Adipocyte (in vitro differentiated cells): ENCODE data around the gene TRPV2.
"Not testable (repeated sequence)": the region's sequence is repeated elsewhere in the genome, so short reads cannot be mapped to it uniquely, and the experiment has no call there.

Source experiments
- DNase-seq: peaks from one replicate; pipeline ENCODE4 v3.0.0-alpha.2; 2015; ENCODE audit warnings: low read depth
- H3K27me3 ChIP-seq: replicated peaks from 2 replicates; pipeline ENCODE4 v1.7.0; 2013; ENCODE audit warnings: mild to moderate bottlenecking, low read length, moderate library complexity; ENCODE audit not compliant: control insufficient read depth, insufficient read depth
- H3K36me3 ChIP-seq: 2 replicates; pipeline ENCODE4 v1.7.0; 2013; ENCODE audit warnings: low read length, mild to moderate bottlenecking, moderate library complexity; ENCODE audit not compliant: control insufficient read depth, insufficient read depth, severe bottlenecking
- H3K4me1 ChIP-seq: 2 replicates; pipeline ENCODE4 v1.7.0; 2013; ENCODE audit warnings: mild to moderate bottlenecking, low read length, moderate library complexity; ENCODE audit not compliant: control insufficient read depth, insufficient read depth
- H3K4me3 ChIP-seq: 2 replicates; pipeline ENCODE4 v1.7.0; 2013; ENCODE audit warnings: mild to moderate bottlenecking, low read length, moderate library complexity
- H3K9ac ChIP-seq: 2 replicates; pipeline ENCODE4 v1.7.0; 2013; ENCODE audit warnings: mild to moderate bottlenecking, low read length, moderate library complexity
- H3K9me3 ChIP-seq: 2 replicates; pipeline ENCODE4 v1.7.0; 2013; ENCODE audit warnings: mild to moderate bottlenecking, low read length, moderate library complexity; ENCODE audit not compliant: control insufficient read depth

The TRPV2 gene

GRCh38 chr17:16448490-16448889 is 33.1 kb downstream of the TRPV2 start:
- H3K4me3 ChIP-seq, result no peak overlapping the region
- DNase-seq, result no peak
- no peak overlapping the region for H3K9ac ChIP-seq
- H3K9me3 ChIP-seq, result no peaks in the 10 kb centered on the region
- peaks cover 15% of the 10 kb centered on the region for H3K36me3 ChIP-seq
- no peaks in the 10 kb centered on the region for H3K27me3 ChIP-seq
- peaks cover 9% of the 10 kb centered on the region for H3K4me1 ChIP-seq

GRCh38 chr17:16449121-16449570 is 33.8 kb downstream of the TRPV2 start:
- Histone ChIP-seq H3K36me3 (peaks cover 9% of the 10 kb centered on the region), H3K27me3 (no peaks in the 10 kb centered on the region), H3K4me1 (peaks cover 2% of the 10 kb centered on the region), H3K9ac (no peak overlapping the region), H3K9me3 (no peaks in the 10 kb centered on the region), H3K4me3 (no peak overlapping the region)
- DNase-seq, result no peak

GRCh38 chr17:16450028-16450427 is 34.7 kb downstream of the TRPV2 start:
- Histone ChIP-seq H3K4me1 (no peaks in the 10 kb centered on the region), H3K4me3 (no peak overlapping the region), H3K36me3 (peaks cover 5% of the 10 kb centered on the region), H3K9ac (no peak overlapping the region), H3K9me3 (no peaks in the 10 kb centered on the region), H3K27me3 (no peaks in the 10 kb centered on the region)
- no peak for DNase-seq

- H3K9ac ChIP-seq, H3K4me3 ChIP-seq, H3K36me3 ChIP-seq, DNase-seq, H3K27me3 ChIP-seq, H3K9me3 ChIP-seq, H3K4me1 ChIP-seq: not testable (repeated sequence)
Observed at GRCh38 chr17:16452268-16452667, 36.9 kb downstream of the TRPV2 start.

GRCh38 chr17:16453493-16453851 is 38.1 kb downstream of the TRPV2 start:
- Histone ChIP-seq H3K4me3 (no peak overlapping the region), H3K27me3 (no peaks in the 10 kb centered on the region), H3K36me3 (no peaks in the 10 kb centered on the region), H3K4me1 (no peaks in the 10 kb centered on the region), H3K9me3 (no peaks in the 10 kb centered on the region), H3K9ac (no peak overlapping the region)
- no peak for DNase-seq

- H3K4me1 ChIP-seq, result no peaks in the 10 kb centered on the region
- H3K36me3 ChIP-seq, result no peaks in the 10 kb centered on the region
- no peaks in the 10 kb centered on the region for H3K9me3 ChIP-seq
- DNase-seq, result no peak
- no peak overlapping the region for H3K4me3 ChIP-seq
- no peaks in the 10 kb centered on the region for H3K27me3 ChIP-seq
- no peak overlapping the region for H3K9ac ChIP-seq
Observed at GRCh38 chr17:16455997-16456741, 40.8 kb downstream of the TRPV2 start.

- no peak overlapping the region for H3K4me3 ChIP-seq
- H3K9ac ChIP-seq, result no peak overlapping the region
- no peaks in the 10 kb centered on the region for H3K36me3 ChIP-seq
- no peaks in the 10 kb centered on the region for H3K9me3 ChIP-seq
- H3K4me1 ChIP-seq, result no peaks in the 10 kb centered on the region
- DNase-seq, result no peak
- H3K27me3 ChIP-seq, result no peaks in the 10 kb centered on the region
Observed at GRCh38 chr17:16456742-16457316, 41.5 kb downstream of the TRPV2 start.

- Histone ChIP-seq H3K4me3 (no peak overlapping the region), H3K4me1 (peaks cover 8% of the 10 kb centered on the region), H3K36me3 (no peaks in the 10 kb centered on the region), H3K27me3 (no peaks in the 10 kb centered on the region), H3K9me3 (no peaks in the 10 kb centered on the region), H3K9ac (no peak overlapping the region)
- DNase-seq, result no peak
Observed at GRCh38 chr17:16459271-16459670, 43.9 kb downstream of the TRPV2 start.

GRCh38 chr17:16459855-16460550 is 44.6 kb downstream of the TRPV2 start:
- Histone ChIP-seq H3K9ac (no peak overlapping the region), H3K4me1 (peaks cover 16% of the 10 kb centered on the region), H3K9me3 (no peaks in the 10 kb centered on the region), H3K27me3 (no peaks in the 10 kb centered on the region), H3K4me3 (no peak overlapping the region), H3K36me3 (no peaks in the 10 kb centered on the region)
- no peak for DNase-seq

- Histone ChIP-seq H3K9ac (no peak overlapping the region), H3K36me3 (no peaks in the 10 kb centered on the region), H3K4me3 (no peak overlapping the region), H3K9me3 (no peaks in the 10 kb centered on the region), H3K27me3 (no peaks in the 10 kb centered on the region), H3K4me1 (peaks cover 26% of the 10 kb centered on the region)
- no peak for DNase-seq
Observed at GRCh38 chr17:16460796-16461605, 45.6 kb downstream of the TRPV2 start.

- no peak overlapping the region for H3K4me3 ChIP-seq
- no peak overlapping the region for H3K9ac ChIP-seq
- H3K4me1 ChIP-seq, result peaks cover 29% of the 10 kb centered on the region
- no peaks in the 10 kb centered on the region for H3K9me3 ChIP-seq
- no peak for DNase-seq
- no peaks in the 10 kb centered on the region for H3K36me3 ChIP-seq
- H3K27me3 ChIP-seq, result no peaks in the 10 kb centered on the region
Observed at GRCh38 chr17:16461606-16461866, 46.2 kb downstream of the TRPV2 start.
